Small intestine (tissue), 7 donors: ENCODE data around the gene CCDC7. TPM values are rescaled to one million over a fixed set of nuclear protein-coding genes. Genes with fewer than 3 reads are reported as not detected.
"Not testable (repeated sequence)": the region's sequence is repeated elsewhere in the genome, so short reads cannot be mapped to it uniquely, and the experiment has no call there.

Experiments used
- DNase-seq, 2 donors: peaks; one replicate each; pipeline versions ENCODE4 v3.0.0 to v3.0.0-alpha.2; 2013
- FAIRE-seq: peaks from 2 replicates; lab custom pipeline; 2012; peaks lifted over from hg19 to GRCh38; lab: Jason Lieb, UNC
- H3K27ac ChIP-seq, 3 donors: one replicate each; pipeline ENCODE4 v1.5.1; 2013; ENCODE audit warnings: low read length in 2 of 3, mild to moderate bottlenecking in 2 of 3, control low read depth in 1 of 3, inconsistent platforms in 1 of 3, low read depth in 1 of 3, moderate library complexity in 1 of 3
- H3K27me3 ChIP-seq, 3 donors: one replicate each; pipeline ENCODE4 v1.6.1; 2013; ENCODE audit warnings: low read length in 3 of 3, inconsistent platforms in 1 of 3; ENCODE audit not compliant: control insufficient read depth in 3 of 3, insufficient read depth in 3 of 3
- H3K36me3 ChIP-seq, 3 donors: one replicate each; pipeline ENCODE4 v1.6.1; 2013; ENCODE audit warnings: low read length in 3 of 3, inconsistent platforms in 1 of 3, low read depth in 1 of 3, mild to moderate bottlenecking in 1 of 3, moderate library complexity in 1 of 3; ENCODE audit not compliant: control insufficient read depth in 3 of 3, insufficient read depth in 2 of 3
- H3K4me1 ChIP-seq, 3 donors: one replicate each; pipeline ENCODE4 v1.6.1; 2013; ENCODE audit warnings: low read length in 2 of 3, inconsistent platforms in 1 of 3, low read depth in 1 of 3, mild to moderate bottlenecking in 1 of 3, moderate library complexity in 1 of 3; ENCODE audit not compliant: control insufficient read depth in 3 of 3, insufficient read depth in 2 of 3
- H3K4me3 ChIP-seq, 3 donors: one replicate each; pipeline ENCODE4 v1.5.1; 2013; ENCODE audit warnings: low read length in 3 of 3, control low read depth in 1 of 3, inconsistent platforms in 1 of 3, low read depth in 1 of 3, mild to moderate bottlenecking in 1 of 3, moderate library complexity in 1 of 3
- H3K9me3 ChIP-seq, 2 donors: one replicate each; pipeline ENCODE4 v1.6.1; 2013; ENCODE audit warnings: low read depth in 1 of 2, low read length in 1 of 2; ENCODE audit not compliant: control insufficient read depth in 2 of 2, insufficient read depth in 1 of 2
- WGBS, 3 donors: extraction: QIAGEN DNeasy Blood & Tissue Kit; methylation state at CpG; one replicate each; pipeline ENCODE4 v1.1.7; 2013; 5-methylcytosine and 5-hydroxymethylcytosine counted together
- polyA plus RNA-seq, 4 donors: library from polyadenylated mRNA; stranded (reverse) in 3 of 4; unstranded in 1 of 4; fragments of 200-250 nt in 3 of 4; fragments of 120-200 nt in 1 of 4; gene quantifications; one replicate each; pipeline versions ENCODE4 v1.2.1 to v1.2.3, GENCODE V29; 2013
- donor health status: healthy with polysubstance abuse.
- donor health status: control.
- donor health status: control.
- donor health status: Bipolar disorder and iron deficiency.
- donor health status: healthy.

CCDC7 gene
- polyA plus RNA-seq, 4 donors = 0.54 to 2.0 (median 1.2) TPM

- FAIRE-seq (no peak), DNase-seq (no peak)
- whole genome bisulfite sequencing, 3 donors = 90 to 95% (median 93%) methylated on average over 7 of the region's 7 CpGs
- H3K27me3 ChIP-seq = no peaks in the 10 kb centered on the region
- no peaks in the 10 kb centered on the region for H3K36me3 ChIP-seq
- H3K4me1 ChIP-seq = no peaks in the 10 kb centered on the region
- no peaks in the 10 kb centered on the region for H3K9me3 ChIP-seq
- no peak overlapping the region for H3K4me3 ChIP-seq
- H3K27ac ChIP-seq = no peak overlapping the region
These were observed 102.3 kb downstream of the CCDC7 start for GRCh38 chr10:32548208-32548607.

- Histone ChIP-seq H3K4me3 (no peak overlapping the region), H3K4me1 (no peaks in the 10 kb centered on the region), H3K9me3 (peaks cover 0 to 3% of the 10 kb centered on the region in 2 donors), H3K36me3 (no peaks in the 10 kb centered on the region), H3K27me3 (no peaks in the 10 kb centered on the region), H3K27ac (no peak overlapping the region)
- DNase-seq = no peak
- no peak for FAIRE-seq
- WGBS, 3 donors = 83 to 90% (median 84%) methylated on average over 3 of the region's 3 CpGs
These were observed 110.9 kb downstream of the CCDC7 start for GRCh38 chr10:32556783-32557395.

DNA sequence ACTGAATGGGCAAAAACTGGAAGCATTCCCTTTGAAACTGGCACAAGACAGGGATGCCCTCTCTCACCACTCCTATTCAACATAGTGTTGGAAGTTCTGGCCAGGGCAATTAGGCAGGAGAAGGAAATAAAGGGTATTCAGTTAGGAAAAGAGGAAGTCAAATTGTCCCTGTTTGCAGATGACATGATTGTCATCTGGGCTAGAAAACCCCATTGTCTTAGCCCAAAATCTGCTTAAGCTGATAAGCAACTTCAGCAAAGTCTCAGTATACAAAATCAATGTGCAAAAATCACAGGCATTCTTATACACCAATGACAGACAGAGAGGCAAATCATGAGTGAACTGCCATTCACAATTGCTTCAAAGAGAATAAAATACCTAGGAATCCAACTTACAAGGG is 116.8 kb downstream of the CCDC7 start:
- H3K27me3 ChIP-seq, H3K9me3 ChIP-seq, FAIRE-seq, DNase-seq, H3K36me3 ChIP-seq, H3K4me1 ChIP-seq, H3K4me3 ChIP-seq, H3K27ac ChIP-seq: not testable (repeated sequence)

GRCh38 chr10:32577448-32577847 is 131.5 kb downstream of the CCDC7 start:
- FAIRE-seq = no peak
- H3K4me1 ChIP-seq = no peaks in the 10 kb centered on the region
- no peak overlapping the region for H3K4me3 ChIP-seq
- H3K27ac ChIP-seq = no peak overlapping the region
- no peaks in the 10 kb centered on the region for H3K36me3 ChIP-seq
- no peaks in the 10 kb centered on the region for H3K27me3 ChIP-seq
- no peaks in the 10 kb centered on the region for H3K9me3 ChIP-seq
- DNase-seq = no peak

- H3K4me3 ChIP-seq = no peak overlapping the region
- DNase-seq = no peak
- H3K27ac ChIP-seq = no peak overlapping the region
- H3K9me3 ChIP-seq = no peaks in the 10 kb centered on the region
- no peaks in the 10 kb centered on the region for H3K4me1 ChIP-seq
- H3K27me3 ChIP-seq = no peaks in the 10 kb centered on the region
- WGBS, 3 donors = 66 to 75% (median 74%) methylated on average over 2 of the region's 2 CpGs
- H3K36me3 ChIP-seq = no peaks in the 10 kb centered on the region
- no peak for FAIRE-seq
These were observed 137.0 kb downstream of the CCDC7 start for GRCh38 chr10:32582946-32583345.

- peaks cover 0 to 11% of the 10 kb centered on the region in 2 donors for H3K9me3 ChIP-seq
- H3K4me1 ChIP-seq, H3K36me3 ChIP-seq, FAIRE-seq, H3K27ac ChIP-seq, H3K27me3 ChIP-seq, DNase-seq, H3K4me3 ChIP-seq: not testable (repeated sequence)
- 81 to 92% (median 92%) methylated on average over 4 to 5 of the region's 5 CpGs for WGBS, 3 donors
These were observed 152.1 kb downstream of the CCDC7 start for GRCh38 chr10:32598022-32598421.

DNA sequence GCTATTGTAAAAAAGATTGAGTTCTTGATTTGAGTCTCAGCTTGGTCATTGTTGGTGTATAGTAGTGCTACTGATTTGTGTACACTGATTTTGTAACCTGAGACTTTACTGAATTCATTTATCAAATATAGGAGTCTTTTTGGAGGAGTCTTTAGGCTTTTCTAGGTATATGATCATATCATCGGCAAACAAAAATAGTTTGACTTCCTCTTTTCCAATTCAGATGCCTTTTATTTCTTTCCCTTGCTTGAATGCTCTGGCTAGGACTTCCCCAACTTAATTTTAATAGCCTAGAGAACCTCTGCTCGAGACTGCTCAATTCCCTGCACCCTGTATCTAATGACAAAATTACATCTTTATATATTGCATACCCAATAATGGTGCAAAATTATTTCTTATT is 154.4 kb downstream of the CCDC7 start:
- FAIRE-seq = no peak
- no peaks in the 10 kb centered on the region for H3K36me3 ChIP-seq
- 61 to 70% (median 65%) methylated on average over 2 of the region's 2 CpGs for WGBS, 3 donors

DNA sequence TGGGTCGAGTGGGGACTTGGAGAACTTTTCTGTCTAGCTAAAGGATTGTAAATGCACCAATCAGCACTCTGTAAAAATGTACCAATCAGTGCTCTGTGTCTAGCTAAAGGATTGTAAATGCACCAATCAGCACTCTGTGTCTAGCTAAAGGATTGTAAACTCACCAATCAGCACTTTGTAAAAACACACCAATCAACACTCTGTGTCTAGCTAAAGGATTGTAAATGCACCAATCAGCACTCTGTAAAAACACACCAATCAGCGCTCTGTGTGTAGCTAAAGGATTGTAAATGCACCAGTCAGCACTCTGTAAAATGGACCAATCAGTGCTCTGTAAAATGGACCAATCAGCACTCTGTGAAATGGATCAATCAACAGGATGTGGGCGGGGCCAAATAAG is 155.6 kb downstream of the CCDC7 start:
- not testable (repeated sequence) for FAIRE-seq, H3K36me3 ChIP-seq, H3K27ac ChIP-seq, H3K27me3 ChIP-seq, H3K4me1 ChIP-seq, DNase-seq, H3K4me3 ChIP-seq
- peaks cover 0 to 11% of the 10 kb centered on the region in 2 donors for H3K9me3 ChIP-seq
- WGBS, 3 donors = 69 to 82% (median 79%) methylated on average over 3 of the region's 3 CpGs

More for the DNA sequence above, 154.4 kb downstream of the CCDC7 start:
- no peak overlapping the region for H3K4me3 ChIP-seq
- no peaks in the 10 kb centered on the region for H3K4me1 ChIP-seq
- no peak for DNase-seq
- H3K27ac ChIP-seq = no peak overlapping the region
- peaks cover 0 to 11% of the 10 kb centered on the region in 2 donors for H3K9me3 ChIP-seq
- H3K27me3 ChIP-seq = no peaks in the 10 kb centered on the region

- H3K27me3 ChIP-seq = no peaks in the 10 kb centered on the region
- peaks cover 0 to 7% of the 10 kb centered on the region in 2 donors for H3K9me3 ChIP-seq
- no peak overlapping the region for H3K27ac ChIP-seq
- 68 to 86% (median 83%) methylated on average over 2 of the region's 2 CpGs for WGBS, 3 donors
- H3K4me1 ChIP-seq = no peaks in the 10 kb centered on the region
- FAIRE-seq (no peak), DNase-seq (no peak)
- no peak overlapping the region for H3K4me3 ChIP-seq
- H3K36me3 ChIP-seq = no peaks in the 10 kb centered on the region
These were observed 159.8 kb downstream of the CCDC7 start for GRCh38 chr10:32605787-32606186.
